Activated CD8-positive, alpha-beta T cell treated with anti-CD3 and anti-CD28 coated beads, Interleukin-2, amount 10 ng/mL, durations not matched to agents 7 days and 5 days (primary cell): ENCODE data around the gene LDLRAD3. TPM values are rescaled to one million over a fixed set of nuclear protein-coding genes. Genes with fewer than 3 reads are reported as not detected.

Source experiments
- ATAC-seq: fragments of 150-1000 bp; cut with Tn5 transposase; one replicate; pipeline ENCODE4 v1.10.0; 2021; ENCODE audit warnings: moderate library complexity
- CTCF ChIA-PET: fragments of 350-600 bp; sonication (Branson Sonifier 250); formaldehyde crosslinking; loops from one replicate; lab custom pipeline; 2021; ENCODE audit warnings: antibody characterized with exemption; lab: Charles Lee
- POLR2A ChIA-PET: fragments of 350-600 bp; sonication (Branson Sonifier 250); formaldehyde crosslinking; loops from one replicate; lab custom pipeline; 2021; ENCODE audit warnings: antibody characterized with exemption; lab: Charles Lee
- DNase-seq: peaks from one replicate; pipeline ENCODE4 v3.0.0-alpha.2; 2020
- H3K27ac Mint-ChIP-seq: one replicate; pipeline ENCODE4 v1.8.0; 2021; ENCODE audit warnings: mild to moderate bottlenecking, mixed read lengths
- H3K27me3 Mint-ChIP-seq: one replicate; pipeline ENCODE4 v1.8.0; 2021; ENCODE audit warnings: low read depth, mixed read lengths
- H3K36me3 Mint-ChIP-seq: one replicate; pipeline ENCODE4 v1.8.0; 2021; ENCODE audit warnings: low read depth, mixed read lengths
- H3K4me1 Mint-ChIP-seq: one replicate; pipeline ENCODE4 v1.8.0; 2021; ENCODE audit warnings: low read depth, mixed read lengths
- H3K4me3 Mint-ChIP-seq: one replicate; pipeline ENCODE4 v1.8.0; 2021; ENCODE audit warnings: mild to moderate bottlenecking, mixed read lengths
- H3K9me3 Mint-ChIP-seq: one replicate; pipeline ENCODE4 v1.8.0; 2022; ENCODE audit warnings: mixed read lengths; ENCODE audit not compliant: insufficient read depth
- total RNA-seq, 2 experiments: library from RNA; stranded (reverse); gene quantifications; one replicate each; pipeline ENCODE4 v1.2.3, GENCODE V29; 2021

Gene LDLRAD3
- total RNA-seq, 2 experiments from 2014 or later: 0.21 TPM; not detected in 1

DNA sequence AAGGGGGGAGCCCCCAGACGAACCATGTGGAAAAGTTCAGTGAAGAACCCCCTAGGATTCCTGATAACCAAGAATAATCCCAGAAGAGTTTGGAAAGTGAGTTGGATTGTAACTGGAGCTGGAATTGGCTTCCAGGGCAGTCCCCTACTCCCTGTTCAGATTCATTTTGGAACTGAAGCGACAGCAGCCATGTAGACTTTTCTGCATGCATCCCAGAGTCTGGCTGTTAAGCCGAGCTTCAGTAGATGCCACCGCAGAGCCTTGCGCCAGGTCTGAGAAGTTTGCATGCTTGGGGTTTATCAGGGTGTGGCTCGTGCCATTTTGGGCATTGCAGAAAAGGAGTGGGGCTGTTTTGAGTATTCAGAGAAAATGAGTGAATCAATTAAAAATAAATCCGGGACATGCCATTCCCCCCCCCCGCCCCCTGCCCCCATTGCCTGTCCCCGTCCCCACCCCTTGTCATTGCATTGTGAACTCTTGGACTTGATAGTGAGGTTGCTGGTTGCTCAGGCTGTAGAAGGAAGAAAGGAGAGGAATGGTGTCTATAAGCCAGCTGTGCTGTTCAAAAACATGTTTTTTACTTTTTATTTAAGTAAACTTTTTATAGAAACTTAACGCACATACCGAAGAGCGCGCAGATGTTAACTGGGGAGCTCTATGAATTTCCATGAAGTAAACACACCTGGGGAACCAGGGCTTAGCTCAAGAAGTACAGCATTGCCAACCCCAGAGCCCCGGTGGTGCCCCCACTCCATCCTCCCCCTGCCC lies 71.2 kb downstream of the LDLRAD3 start:
- H3K36me3 Mint-ChIP-seq: no peaks in the 10 kb centered on the region
- peaks cover 4% of the 10 kb centered on the region for H3K27me3 Mint-ChIP-seq
- ATAC-seq (no peak), DNase-seq (no peak)
- no peaks in the 10 kb centered on the region for H3K9me3 Mint-ChIP-seq
- H3K4me1 Mint-ChIP-seq: no peaks in the 10 kb centered on the region
- no peak overlapping the region for H3K27ac Mint-ChIP-seq
- ChIA-PET CTCF (no interaction called here), POLR2A (no interaction called here)
- no peak overlapping the region for H3K4me3 Mint-ChIP-seq

DNA sequence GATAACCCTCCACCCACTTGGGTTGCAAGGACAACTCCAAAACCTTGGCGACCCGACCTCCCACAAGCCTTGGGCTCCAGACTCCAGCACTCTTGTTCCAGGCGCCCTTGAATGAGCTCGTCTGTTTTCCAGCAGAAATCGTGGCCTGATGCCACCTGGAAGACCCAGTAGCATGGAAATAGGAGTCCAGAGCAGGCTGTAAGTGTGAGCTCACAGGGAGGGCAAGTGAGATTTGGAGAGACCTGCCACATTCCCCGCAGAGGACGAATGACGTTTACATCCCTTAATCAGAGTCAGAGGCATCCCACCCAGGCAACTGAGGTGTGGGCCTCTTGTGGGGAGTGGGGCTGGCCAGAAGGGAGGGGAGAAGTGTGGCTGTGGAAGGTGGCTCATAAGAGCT lies 71.9 kb downstream of the LDLRAD3 start:
- no peak overlapping the region for H3K27ac Mint-ChIP-seq
- H3K9me3 Mint-ChIP-seq: no peaks in the 10 kb centered on the region
- H3K27me3 Mint-ChIP-seq: peaks cover 3% of the 10 kb centered on the region
- no peak for ATAC-seq
- no peak overlapping the region for H3K4me3 Mint-ChIP-seq
- no peaks in the 10 kb centered on the region for H3K36me3 Mint-ChIP-seq
- H3K4me1 Mint-ChIP-seq: no peaks in the 10 kb centered on the region
- ChIA-PET POLR2A (no interaction called here), CTCF (no interaction called here)
- no peak for DNase-seq

DNA sequence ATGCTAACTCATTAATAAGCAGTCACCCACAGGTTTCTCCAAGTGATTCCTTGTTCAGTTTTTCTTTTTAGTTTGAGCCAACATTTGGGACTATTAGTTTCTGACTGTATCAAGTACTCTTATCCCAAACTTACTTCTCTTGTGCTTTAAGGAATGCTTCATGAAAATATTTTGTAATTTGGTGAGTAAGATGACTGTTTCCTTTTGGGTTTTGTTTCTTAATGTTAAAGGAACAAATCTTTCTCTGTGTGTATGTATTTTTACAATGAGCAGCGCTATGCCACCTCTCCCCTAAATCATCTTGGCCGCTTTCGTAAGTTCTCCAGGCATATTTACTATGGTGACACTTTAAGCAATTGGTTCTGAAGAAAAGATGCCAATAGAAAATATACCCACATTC lies 72.4 kb downstream of the LDLRAD3 start:
- peaks cover 7% of the 10 kb centered on the region for H3K27me3 Mint-ChIP-seq
- no peak overlapping the region for H3K4me3 Mint-ChIP-seq
- no peak for ATAC-seq
- DNase-seq: no peak
- no peaks in the 10 kb centered on the region for H3K36me3 Mint-ChIP-seq
- ChIA-PET CTCF (no interaction called here), POLR2A (no interaction called here)
- H3K27ac Mint-ChIP-seq: no peak overlapping the region
- no peaks in the 10 kb centered on the region for H3K4me1 Mint-ChIP-seq
- no peaks in the 10 kb centered on the region for H3K9me3 Mint-ChIP-seq

DNA sequence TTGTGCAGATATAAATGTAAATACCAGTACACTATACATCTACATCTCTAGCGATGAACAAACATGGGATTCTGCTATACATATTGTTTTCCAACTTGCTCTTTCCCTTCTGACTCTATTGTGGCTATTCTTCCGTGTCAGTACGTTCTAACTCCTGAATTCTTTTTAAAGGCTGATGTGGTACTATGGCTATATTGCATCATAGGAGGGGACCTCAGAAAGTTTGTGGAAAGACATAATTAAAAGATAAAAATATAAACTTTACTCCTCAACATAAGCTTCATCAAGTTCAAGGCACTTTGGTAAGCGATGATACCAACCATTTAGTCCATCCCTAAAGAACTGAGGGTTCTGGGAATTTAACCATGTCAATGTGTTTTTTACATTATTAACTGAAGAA lies 72.8 kb downstream of the LDLRAD3 start:
- no peak overlapping the region for H3K27ac Mint-ChIP-seq
- ChIA-PET CTCF (no interaction called here), POLR2A (no interaction called here)
- no peak overlapping the region for H3K4me3 Mint-ChIP-seq
- no peaks in the 10 kb centered on the region for H3K9me3 Mint-ChIP-seq
- DNase-seq (no peak), ATAC-seq (no peak)
- H3K27me3 Mint-ChIP-seq: peaks cover 8% of the 10 kb centered on the region
- no peaks in the 10 kb centered on the region for H3K36me3 Mint-ChIP-seq
- H3K4me1 Mint-ChIP-seq: no peaks in the 10 kb centered on the region

DNA sequence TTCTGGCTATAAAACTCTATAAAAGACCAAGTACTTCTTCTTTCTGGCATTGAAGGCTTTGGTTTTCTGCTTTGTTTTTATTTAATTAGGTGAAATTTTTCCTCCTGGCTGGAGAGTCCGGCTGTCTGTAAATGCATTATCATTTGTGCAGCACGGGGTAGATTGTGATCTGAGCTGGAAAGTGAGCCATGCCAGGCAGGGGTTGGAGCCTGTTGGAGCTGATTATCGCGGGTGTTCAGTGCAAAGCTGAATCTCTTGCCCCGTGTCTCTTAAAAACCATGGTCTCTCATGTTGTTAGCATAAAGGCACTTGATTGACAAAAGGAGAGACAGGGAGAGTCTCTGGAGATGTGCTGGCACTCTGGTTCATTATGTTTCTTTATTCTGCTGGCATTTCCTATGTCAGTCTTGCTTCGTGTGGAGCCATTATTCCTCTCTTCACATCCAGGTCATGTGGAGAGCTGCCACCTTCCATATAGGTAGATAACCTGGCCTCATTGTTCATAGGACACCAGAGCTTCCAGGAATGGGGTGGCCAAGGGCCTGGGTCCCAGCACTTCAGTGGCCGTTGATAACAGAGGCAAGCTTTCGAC lies 75.2 kb downstream of the LDLRAD3 start:
- ATAC-seq: no peak
- Mint-ChIP-seq H3K27ac (no peak overlapping the region), H3K27me3 (peaks cover 8% of the 10 kb centered on the region), H3K36me3 (no peaks in the 10 kb centered on the region), H3K4me3 (no peak overlapping the region), H3K9me3 (no peaks in the 10 kb centered on the region), H3K4me1 (no peaks in the 10 kb centered on the region)
- ChIA-PET CTCF (interaction anchor here (0.7 kb wide), 1 partner anchor 872 kb away, joined by 3 read pairs; no protein-coding TSS in a partner anchor), POLR2A (no interaction called here)
- no peak for DNase-seq

DNA sequence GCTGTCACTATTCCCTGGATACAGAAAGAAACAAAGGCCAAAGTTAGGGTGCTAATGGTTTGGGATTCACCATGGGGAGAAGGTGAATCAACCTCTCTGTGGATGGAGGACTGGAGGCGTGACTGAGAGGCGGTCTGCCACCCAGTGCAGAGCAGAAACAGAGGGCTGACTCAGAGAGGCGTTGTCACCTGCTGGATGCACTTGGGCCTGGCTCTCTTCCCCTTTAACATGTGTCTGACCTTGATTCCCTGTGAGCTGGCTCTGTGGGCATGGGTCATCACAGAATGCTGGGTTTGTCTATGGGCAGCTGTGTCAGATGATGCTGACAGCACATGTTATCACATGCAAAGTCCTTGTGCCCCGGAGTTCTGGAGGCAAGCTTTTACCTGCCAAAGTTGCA lies 75.9 kb downstream of the LDLRAD3 start:
- no peaks in the 10 kb centered on the region for H3K36me3 Mint-ChIP-seq
- H3K4me1 Mint-ChIP-seq: no peaks in the 10 kb centered on the region
- no peaks in the 10 kb centered on the region for H3K9me3 Mint-ChIP-seq
- DNase-seq (no peak), ATAC-seq (no peak)
- no peak overlapping the region for H3K27ac Mint-ChIP-seq
- ChIA-PET CTCF (no interaction called here), POLR2A (no interaction called here)
- H3K4me3 Mint-ChIP-seq: no peak overlapping the region
- H3K27me3 Mint-ChIP-seq: peaks cover 8% of the 10 kb centered on the region

DNA sequence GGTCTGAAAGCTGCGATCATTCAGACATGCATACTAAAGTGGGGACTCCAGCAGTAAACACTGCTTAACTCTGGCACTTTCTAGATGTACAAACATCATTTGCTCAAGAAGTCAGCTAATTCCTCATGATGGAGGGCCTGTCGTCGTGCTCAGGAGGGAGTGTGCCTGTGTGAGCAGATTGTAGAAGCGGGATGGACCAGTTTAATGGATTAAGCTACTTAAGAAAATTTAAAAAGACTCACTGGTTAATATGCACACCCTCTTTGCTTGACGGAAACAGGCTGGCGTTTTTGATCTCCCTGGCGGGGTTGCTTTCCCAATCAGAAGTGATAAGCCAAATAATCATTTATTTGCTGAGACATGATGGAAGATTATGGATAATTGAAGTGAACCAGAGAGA lies 79.0 kb downstream of the LDLRAD3 start:
- H3K9me3 Mint-ChIP-seq: no peaks in the 10 kb centered on the region
- no peak overlapping the region for H3K4me3 Mint-ChIP-seq
- no peaks in the 10 kb centered on the region for H3K4me1 Mint-ChIP-seq
- no peaks in the 10 kb centered on the region for H3K36me3 Mint-ChIP-seq
- ChIA-PET POLR2A (no interaction called here), CTCF (interaction anchor here (2.0 kb wide), 1 partner anchor 19 kb away, joined by 7 read pairs; no protein-coding TSS in a partner anchor)
- no peak overlapping the region for H3K27ac Mint-ChIP-seq
- ATAC-seq (no peak), DNase-seq (no peak)
- H3K27me3 Mint-ChIP-seq: peaks cover 8% of the 10 kb centered on the region

DNA sequence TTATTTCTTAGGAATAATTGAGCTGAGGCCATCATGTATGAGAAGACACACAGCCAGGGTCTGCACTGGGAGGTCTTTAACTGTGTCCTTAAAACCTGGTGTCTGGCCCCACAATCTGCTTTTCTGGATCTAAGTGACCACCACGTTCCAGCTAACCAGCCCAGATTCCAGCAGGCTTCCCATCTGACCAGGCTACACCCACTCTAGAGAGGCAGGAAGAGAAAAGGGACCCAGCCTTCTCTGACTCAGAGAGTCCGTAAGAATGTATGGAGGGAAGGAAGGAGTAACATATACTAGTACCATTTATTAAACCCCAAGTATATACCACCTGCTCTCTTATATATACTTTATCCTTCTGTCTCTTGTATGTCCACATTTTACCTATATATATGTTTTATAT lies 80.1 kb downstream of the LDLRAD3 start:
- POLR2A ChIA-PET: no interaction called here
- H3K4me1 Mint-ChIP-seq: no peaks in the 10 kb centered on the region
- no peak for DNase-seq
- CTCF ChIA-PET: interaction anchor here (2.0 kb wide), 1 partner anchor 18 kb away, joined by 7 read pairs; no protein-coding TSS in a partner anchor
- peaks cover 8% of the 10 kb centered on the region for H3K27me3 Mint-ChIP-seq
- ATAC-seq: no peak
- no peak overlapping the region for H3K4me3 Mint-ChIP-seq
- H3K36me3 Mint-ChIP-seq: no peaks in the 10 kb centered on the region
- no peaks in the 10 kb centered on the region for H3K9me3 Mint-ChIP-seq
- H3K27ac Mint-ChIP-seq: no peak overlapping the region

DNA sequence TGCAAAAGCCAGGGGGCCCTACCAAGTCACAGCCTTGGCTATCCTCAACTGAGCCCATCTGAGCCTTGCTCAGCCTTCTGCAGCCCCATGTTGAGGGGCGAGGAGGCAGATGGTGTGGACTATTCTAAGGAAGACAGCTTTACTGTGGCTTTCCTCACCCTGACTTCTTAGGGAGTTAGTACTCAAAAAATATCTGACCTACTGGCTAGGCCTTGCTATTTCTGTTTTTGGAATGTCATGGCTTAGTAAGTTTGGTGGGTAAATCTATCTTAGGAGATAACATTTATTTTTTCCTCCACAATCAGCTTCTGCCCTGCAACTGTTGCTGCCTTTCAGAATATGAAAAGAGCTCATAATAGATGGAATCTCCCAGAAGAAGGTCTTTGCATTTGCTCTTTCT lies 80.9 kb downstream of the LDLRAD3 start:
- Mint-ChIP-seq H3K9me3 (no peaks in the 10 kb centered on the region), H3K27me3 (peaks cover 6% of the 10 kb centered on the region), H3K36me3 (no peaks in the 10 kb centered on the region), H3K4me1 (no peaks in the 10 kb centered on the region), H3K27ac (no peak overlapping the region), H3K4me3 (no peak overlapping the region)
- ATAC-seq (no peak), DNase-seq (no peak)
- POLR2A ChIA-PET: no interaction called here
- CTCF ChIA-PET: interaction anchor here (2.0 kb wide), 1 partner anchor 17 kb away, joined by 7 read pairs; no protein-coding TSS in a partner anchor

DNA sequence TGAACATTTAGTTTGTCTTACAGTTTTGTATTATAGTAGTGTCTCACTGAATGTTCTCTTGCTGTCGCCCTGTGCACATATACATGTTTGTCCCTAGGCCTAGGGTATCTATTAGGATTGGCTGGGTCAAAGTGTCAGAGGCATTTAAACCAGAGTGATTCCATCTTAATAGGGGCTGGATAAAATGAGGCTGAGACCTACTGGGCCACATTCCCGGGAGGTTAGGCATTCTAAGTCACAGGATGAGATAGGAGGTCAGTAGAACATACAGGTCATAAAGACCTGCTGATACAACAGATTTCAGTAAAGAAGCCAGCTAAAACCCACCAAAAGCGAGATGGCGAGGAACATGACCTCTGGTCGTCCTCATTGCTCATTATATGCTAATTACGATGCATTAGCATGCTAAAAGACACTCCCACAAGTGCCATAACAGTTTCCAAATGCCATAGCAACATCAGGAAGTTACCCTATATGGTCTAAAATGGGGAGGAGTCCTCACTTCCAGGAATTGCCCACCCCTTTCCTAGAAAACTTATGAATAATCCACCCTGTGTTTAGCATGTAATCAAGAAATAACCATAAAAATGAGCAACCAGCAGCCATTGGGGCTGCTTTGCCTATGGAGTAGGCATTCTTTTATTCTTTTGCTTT lies 82.6 kb downstream of the LDLRAD3 start:
- no peaks in the 10 kb centered on the region for H3K36me3 Mint-ChIP-seq
- H3K27ac Mint-ChIP-seq: no peak overlapping the region
- ChIA-PET POLR2A (no interaction called here), CTCF (no interaction called here)
- no peak overlapping the region for H3K4me3 Mint-ChIP-seq
- no peaks in the 10 kb centered on the region for H3K27me3 Mint-ChIP-seq
- no peak for ATAC-seq
- H3K4me1 Mint-ChIP-seq: no peaks in the 10 kb centered on the region
- no peak for DNase-seq
- no peaks in the 10 kb centered on the region for H3K9me3 Mint-ChIP-seq

DNA sequence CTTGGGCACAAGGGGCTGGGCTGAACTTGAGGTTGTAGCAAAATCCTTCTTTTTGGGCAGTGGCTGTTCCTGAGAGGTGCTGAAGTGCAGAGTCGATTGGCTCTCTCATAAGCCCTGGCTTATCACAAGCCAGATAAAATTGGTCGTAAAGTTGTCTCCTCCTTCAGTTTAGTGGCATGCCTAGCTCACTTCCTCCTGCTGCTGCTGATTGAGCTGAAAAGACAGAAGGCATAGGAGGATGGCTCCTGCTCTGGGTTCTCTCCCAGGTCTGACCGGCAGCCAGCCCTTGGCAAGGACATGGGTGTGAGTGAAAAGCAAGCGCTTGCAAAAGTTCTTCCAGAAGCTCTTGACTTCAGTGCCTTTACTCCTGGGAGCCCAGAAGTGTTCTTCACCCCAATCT lies 83.9 kb downstream of the LDLRAD3 start:
- ChIA-PET POLR2A (no interaction called here), CTCF (no interaction called here)
- Mint-ChIP-seq H3K36me3 (no peaks in the 10 kb centered on the region), H3K4me1 (no peaks in the 10 kb centered on the region), H3K9me3 (no peaks in the 10 kb centered on the region), H3K27ac (no peak overlapping the region), H3K27me3 (no peaks in the 10 kb centered on the region), H3K4me3 (no peak overlapping the region)
- no peak for ATAC-seq
- no peak for DNase-seq

DNA sequence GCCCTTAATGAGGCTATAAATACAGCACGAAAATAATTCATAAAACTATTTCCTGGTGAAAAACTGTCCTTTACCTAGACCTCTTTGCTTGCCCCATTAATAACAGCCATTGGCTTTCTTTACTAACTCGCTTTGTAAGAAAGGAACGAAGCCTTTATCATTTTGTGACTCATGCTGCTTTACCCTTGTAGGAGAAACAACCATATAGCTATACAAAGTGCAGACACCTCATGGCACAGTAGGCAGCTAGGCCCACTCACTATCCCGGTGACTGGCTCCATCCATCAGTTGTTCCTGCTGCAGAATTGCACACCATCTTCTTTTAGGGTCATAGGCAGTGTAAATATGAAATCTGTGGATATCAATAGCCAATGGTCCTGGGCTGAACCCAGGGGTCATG lies 85.8 kb downstream of the LDLRAD3 start:
- Mint-ChIP-seq H3K27ac (no peak overlapping the region), H3K36me3 (no peaks in the 10 kb centered on the region), H3K27me3 (peaks cover 3% of the 10 kb centered on the region), H3K4me3 (no peak overlapping the region), H3K9me3 (no peaks in the 10 kb centered on the region), H3K4me1 (no peaks in the 10 kb centered on the region)
- ChIA-PET CTCF (no interaction called here), POLR2A (no interaction called here)
- DNase-seq (no peak), ATAC-seq (no peak)
